GM21528 (cell line): Measurements from ENCODE around the gene OPRD1.
"Not testable (repeated sequence)": the region's sequence is repeated elsewhere in the genome, so short reads cannot be mapped to it uniquely, and the experiment has no call there.

Experiments used
- ATAC-seq: cut with Tn5 transposase; IDR thresholded peaks from one replicate; pipeline ENCODE4 v1.9.1; 2021; ENCODE audit warnings: mild to moderate bottlenecking, moderate library complexity; ENCODE audit not compliant: unreplicated experiment, low FRiP score

The OPRD1 gene

GRCh38 chr1:28796352-28797211 lies 15.4 kb upstream of the OPRD1 start:
- ATAC-seq = no peak

- ATAC-seq = no peak
Measured at GRCh38 chr1:28800324-28800723, 11.6 kb upstream of the OPRD1 start.

GRCh38 chr1:28801461-28801860 lies 10.5 kb upstream of the OPRD1 start:
- ATAC-seq = no peak

- ATAC-seq = no peak
Measured at GRCh38 chr1:28803051-28803450, 8.9 kb upstream of the OPRD1 start.

- ATAC-seq = no peak
Measured at GRCh38 chr1:28803662-28804061, 8.3 kb upstream of the OPRD1 start.

GRCh38 chr1:28804071-28804470 lies 7.9 kb upstream of the OPRD1 start:
- no peak for ATAC-seq

GRCh38 chr1:28807046-28807445 lies 4.9 kb upstream of the OPRD1 start:
- no peak for ATAC-seq

GRCh38 chr1:28807986-28808385 lies 4.0 kb upstream of the OPRD1 start:
- ATAC-seq = no peak

- ATAC-seq = no peak
Measured at GRCh38 chr1:28811369-28811765, 603 bp upstream of the OPRD1 start.

- no peak for ATAC-seq
Measured at GRCh38 chr1:28812669-28813468, 899 bp downstream of the OPRD1 start.

GRCh38 chr1:28813931-28814465 lies 2.0 kb downstream of the OPRD1 start:
- ATAC-seq = no peak

GRCh38 chr1:28815533-28816185 lies 3.7 kb downstream of the OPRD1 start:
- no peak for ATAC-seq

- ATAC-seq = no peak
Measured at GRCh38 chr1:28817133-28817532, 5.2 kb downstream of the OPRD1 start.

- no peak for ATAC-seq
Measured at GRCh38 chr1:28819020-28819419, 7.0 kb downstream of the OPRD1 start.

GRCh38 chr1:28822799-28823198 lies 10.8 kb downstream of the OPRD1 start:
- no peak for ATAC-seq

GRCh38 chr1:28824061-28824460 lies 12.1 kb downstream of the OPRD1 start:
- ATAC-seq = not testable (repeated sequence)

GRCh38 chr1:28828227-28828858 lies 16.4 kb downstream of the OPRD1 start:
- ATAC-seq = not testable (repeated sequence)

GRCh38 chr1:28830814-28831213 lies 18.8 kb downstream of the OPRD1 start:
- ATAC-seq = no peak

GRCh38 chr1:28832966-28833365 lies 21.0 kb downstream of the OPRD1 start:
- ATAC-seq = no peak

GRCh38 chr1:28833381-28833780 lies 21.4 kb downstream of the OPRD1 start:
- no peak for ATAC-seq
